ENCODE data around the gene ARMC6. TPM values are rescaled to one million over a fixed set of nuclear protein-coding genes. Genes with fewer than 3 reads are reported as not detected.
A peak's percentile ranks its signal among the peaks of the same experiment; 100 is the strongest.
"Not testable (repeated sequence)": the region's sequence is repeated elsewhere in the genome, so short reads cannot be mapped to it uniquely, and the experiment has no call there.

ARMC6 gene
- total RNA-seq, 1 donor from 2014 or later = 49.8 TPM

- peak in 1 of 2 donors; percentile 29 for DNase-seq (ENCODE audit: low read depth in 2 of 2)
These were observed 10.9 kb upstream of the ARMC6 start for GRCh38 chr19:19022380-19022961.

- not testable (repeated sequence) for DNase-seq (ENCODE audit: low read depth in 2 of 2)
These were observed 10.0 kb upstream of the ARMC6 start for GRCh38 chr19:19023376-19023775.

GRCh38 chr19:19025861-19026260 is 7.5 kb upstream of the ARMC6 start:
- DNase-seq (ENCODE audit: low read depth in 2 of 2) = no peak

- DNase-seq (ENCODE audit: low read depth in 2 of 2) = peak; percentile 28 to 30
These were observed 7.0 kb upstream of the ARMC6 start for GRCh38 chr19:19026299-19026971.

- DNase-seq (ENCODE audit: low read depth in 2 of 2) = no peak
These were observed 6.2 kb upstream of the ARMC6 start for GRCh38 chr19:19027228-19027627.

- no peak for DNase-seq (ENCODE audit: low read depth in 2 of 2)
These were observed 4.9 kb upstream of the ARMC6 start for GRCh38 chr19:19028526-19028925.

- DNase-seq (ENCODE audit: low read depth in 2 of 2) = no peak
These were observed 1.5 kb upstream of the ARMC6 start for GRCh38 chr19:19031891-19032290.

- DNase-seq (ENCODE audit: low read depth in 2 of 2) = peak; percentile 96 to 97
These were observed 805 bp upstream of the ARMC6 start for GRCh38 chr19:19032420-19033175.

GRCh38 chr19:19033176-19033425 is 302 bp upstream of the ARMC6 start:
- no peak for DNase-seq (ENCODE audit: low read depth in 2 of 2)

- peak; percentile 69 to 74 for DNase-seq (ENCODE audit: low read depth in 2 of 2)
These were observed 811 bp downstream of the ARMC6 start for GRCh38 chr19:19034204-19034624.

GRCh38 chr19:19039901-19040300 is 6.5 kb downstream of the ARMC6 start:
- no peak for DNase-seq (ENCODE audit: low read depth in 2 of 2)

- peak in 1 of 2 donors; percentile 63 for DNase-seq (ENCODE audit: low read depth in 2 of 2)
These were observed 7.0 kb downstream of the ARMC6 start for GRCh38 chr19:19040417-19040816.

GRCh38 chr19:19042732-19043280 is 9.4 kb downstream of the ARMC6 start:
- DNase-seq (ENCODE audit: low read depth in 2 of 2) = no peak

- DNase-seq (ENCODE audit: low read depth in 2 of 2) = no peak
These were observed 10.1 kb downstream of the ARMC6 start for GRCh38 chr19:19043481-19043880.

GRCh38 chr19:19043881-19044280 is 10.5 kb downstream of the ARMC6 start:
- no peak for DNase-seq (ENCODE audit: low read depth in 2 of 2)

GRCh38 chr19:19049406-19049805 is 16.0 kb downstream of the ARMC6 start:
- DNase-seq (ENCODE audit: low read depth in 2 of 2) = no peak

GRCh38 chr19:19050104-19050503 is 16.7 kb downstream of the ARMC6 start:
- no peak for DNase-seq (ENCODE audit: low read depth in 2 of 2)

GRCh38 chr19:19050731-19051130 is 17.3 kb downstream of the ARMC6 start:
- no peak for DNase-seq (ENCODE audit: low read depth in 2 of 2)

- DNase-seq (ENCODE audit: low read depth in 2 of 2) = no peak
These were observed 18.2 kb downstream of the ARMC6 start for GRCh38 chr19:19051478-19052213.

GRCh38 chr19:19052921-19053320 is 19.5 kb downstream of the ARMC6 start:
- no peak for DNase-seq (ENCODE audit: low read depth in 2 of 2)

GRCh38 chr19:19053508-19054314 is 20.3 kb downstream of the ARMC6 start:
- DNase-seq (ENCODE audit: low read depth in 2 of 2) = peak; percentile 70 to 85
